Fibroblast of lung (primary cell): ENCODE measurements around the gene UMAD1.

Experiments used
- CTCF ChIP-seq, 2 donors: IDR thresholded peaks in 1 of 2; conservative IDR thresholded peaks in 1 of 2; 1 replicate in 1 of 2; 2 replicates in 1 of 2; pipeline ENCODE4 v1.5.1; 2011 to 2012; ENCODE audit warnings: low read length in 2 of 2, control low read depth in 1 of 2, inconsistent platforms in 1 of 2, low read depth in 1 of 2, mild to moderate bottlenecking in 1 of 2
- EZH2 ChIP-seq: IDR thresholded peaks from 2 replicates; pipeline ENCODE4 v1.5.1; 2012; ENCODE audit warnings: low read length, control low read depth, mild to moderate bottlenecking; ENCODE audit errors: missing control alignments

- no peak for TF ChIP-seq EZH2
- no peak for TF ChIP-seq CTCF (conservative IDR thresholded peaks at IDR 0.05 in 1 of 2, IDR thresholded peaks at IDR 0.05 in 1 of 2; ENCODE audit: low read depth in 1 of 2, low read length in 2 of 2)
Observed at GRCh38 chr7:7793921-7794320, 153.4 kb downstream of the UMAD1 start.
